Stimulated activated CD8-positive, alpha-beta memory T cell treated with anti-CD3 and anti-CD28 coated beads, Interleukin-4, amount 100 ng/mL, for 48 hours (primary cell): ENCODE data around the gene CYFIP1.

Experiments used
- DNase-seq: peaks from one replicate; pipeline ENCODE4 v3.0.0-alpha.2; 2020

Gene CYFIP1

GRCh38 chr15:22948056-22948455 lies 32.1 kb downstream of the CYFIP1 start:
- no peak for DNase-seq

GRCh38 chr15:22947101-22948000 lies 32.8 kb downstream of the CYFIP1 start:
- DNase-seq, result no peak

GRCh38 chr15:22945071-22945470 lies 35.1 kb downstream of the CYFIP1 start:
- DNase-seq, result no peak

- DNase-seq, result no peak
Observed at GRCh38 chr15:22944651-22945050, 35.5 kb downstream of the CYFIP1 start.

GRCh38 chr15:22942877-22943276 lies 37.3 kb downstream of the CYFIP1 start:
- no peak for DNase-seq

- no peak for DNase-seq
Observed at GRCh38 chr15:22942306-22942855, 37.8 kb downstream of the CYFIP1 start.

GRCh38 chr15:22941179-22941578 lies 39.0 kb downstream of the CYFIP1 start:
- no peak for DNase-seq

GRCh38 chr15:22939652-22940061 lies 40.5 kb downstream of the CYFIP1 start:
- no peak for DNase-seq

GRCh38 chr15:22939051-22939450 lies 41.1 kb downstream of the CYFIP1 start:
- DNase-seq, result no peak

- DNase-seq, result no peak
Observed at GRCh38 chr15:22936577-22937472, 43.3 kb downstream of the CYFIP1 start.

GRCh38 chr15:22933641-22934061 lies 46.5 kb downstream of the CYFIP1 start:
- DNase-seq, result no peak

- DNase-seq, result no peak
Observed at GRCh38 chr15:22931784-22932536, 48.2 kb downstream of the CYFIP1 start.

- no peak for DNase-seq
Observed at GRCh38 chr15:22930782-22931484, 49.2 kb downstream of the CYFIP1 start.

- no peak for DNase-seq
Observed at GRCh38 chr15:22927761-22928160, 52.4 kb downstream of the CYFIP1 start.

- DNase-seq, result no peak
Observed at GRCh38 chr15:22925875-22926274, 54.3 kb downstream of the CYFIP1 start.

GRCh38 chr15:22922003-22922402 lies 58.2 kb downstream of the CYFIP1 start:
- no peak for DNase-seq

GRCh38 chr15:22919171-22919570 lies 61.0 kb downstream of the CYFIP1 start:
- DNase-seq, result no peak

GRCh38 chr15:22918596-22919140 lies 61.5 kb downstream of the CYFIP1 start:
- no peak for DNase-seq

- no peak for DNase-seq
Observed at GRCh38 chr15:22918056-22918455, 62.1 kb downstream of the CYFIP1 start.

GRCh38 chr15:22917556-22917955 lies 62.6 kb downstream of the CYFIP1 start:
- no peak for DNase-seq

GRCh38 chr15:22916606-22917350 lies 63.4 kb downstream of the CYFIP1 start:
- DNase-seq, result no peak
